DOHH2 (cell line): Measurements from ENCODE around the gene NCSTN.

Source experiments
- H3F3A ChIP-seq: fragments of 200-600 bp; sonication (generic), shearing (Covaris generic); 2 replicates; pipeline ENCODE4 v1.6.0; 2016; ENCODE audit warnings: antibody characterized with exemption, mild to moderate bottlenecking; ENCODE audit not compliant: control insufficient read depth, insufficient read depth
- H3K27ac ChIP-seq: fragments of 200-600 bp; sonication (generic); 2 replicates; pipeline ENCODE4 v1.5.1; 2014; ENCODE audit warnings: low read depth, mild to moderate bottlenecking, low read length, moderate library complexity
- H3K27me3 ChIP-seq: fragments of 200-600 bp; sonication (generic); 2 replicates; pipeline ENCODE4 v1.6.1; 2014; ENCODE audit warnings: mild to moderate bottlenecking, low read length, mixed read lengths; ENCODE audit not compliant: control insufficient read depth
- H3K36me3 ChIP-seq: fragments of 200-600 bp; sonication (generic); 2 replicates; pipeline ENCODE4 v1.6.1; 2014; ENCODE audit warnings: mild to moderate bottlenecking, low read length, moderate library complexity, mixed read lengths; ENCODE audit not compliant: control insufficient read depth
- H3K4me1 ChIP-seq: fragments of 200-600 bp; sonication (generic); 2 replicates; pipeline ENCODE4 v1.6.1; 2014; ENCODE audit warnings: mild to moderate bottlenecking, low read length, mixed read lengths; ENCODE audit not compliant: control insufficient read depth
- H3K4me2 ChIP-seq: fragments of 200-600 bp; sonication (generic); 2 replicates; pipeline ENCODE4 v1.6.0; 2014; ENCODE audit warnings: mild to moderate bottlenecking, low read length, moderate library complexity
- H3K4me3 ChIP-seq: fragments of 200-600 bp; sonication (generic); 2 replicates; pipeline ENCODE4 v1.5.1; 2014; ENCODE audit warnings: mild to moderate bottlenecking, low read length, mixed read lengths
- H3K79me2 ChIP-seq: fragments of 200-600 bp; sonication (generic); 2 replicates; pipeline ENCODE4 v1.6.1; 2014; ENCODE audit warnings: mild to moderate bottlenecking, low read length, mixed read lengths; ENCODE audit not compliant: control insufficient read depth
- H3K9me2 ChIP-seq: fragments of 200-600 bp; sonication (generic); replicated peaks from 2 replicates; pipeline ENCODE4 v1.6.1; 2014; ENCODE audit warnings: mild to moderate bottlenecking, low read length, mixed read lengths; ENCODE audit not compliant: control insufficient read depth
- H3K9me3 ChIP-seq: fragments of 200-600 bp; sonication (generic); 2 replicates; pipeline ENCODE4 v1.6.1; 2014; ENCODE audit warnings: antibody characterized with exemption, low read length, mixed read lengths; ENCODE audit not compliant: control insufficient read depth, insufficient read depth
- H4K20me1 ChIP-seq: fragments of 200-600 bp; sonication (generic); 2 replicates; pipeline ENCODE4 v1.6.0; 2014; ENCODE audit warnings: low read depth, mild to moderate bottlenecking, antibody characterized with exemption, low read length, moderate library complexity; ENCODE audit not compliant: control insufficient read depth, insufficient read depth
- EZH2phosphoT487 ChIP-seq: fragments of 200-600 bp; sonication (generic); IDR thresholded peaks from 2 replicates; pipeline ENCODE4 v1.6.1; 2017; ENCODE audit warnings: borderline replicate concordance, mild to moderate bottlenecking, antibody characterized with exemption, low read length, moderate library complexity, mixed read lengths
- TF ChIP-seq, protein P1 (sequence below): fragments of 200-600 bp; sonication (generic); IDR thresholded peaks from one replicate; pipeline ENCODE4 v1.5.1; 2014; ENCODE audit warnings: antibody characterized with exemption, mild to moderate bottlenecking, low read depth, low read length; ENCODE audit not compliant: poor library complexity, severe bottlenecking

NCSTN gene

DNA sequence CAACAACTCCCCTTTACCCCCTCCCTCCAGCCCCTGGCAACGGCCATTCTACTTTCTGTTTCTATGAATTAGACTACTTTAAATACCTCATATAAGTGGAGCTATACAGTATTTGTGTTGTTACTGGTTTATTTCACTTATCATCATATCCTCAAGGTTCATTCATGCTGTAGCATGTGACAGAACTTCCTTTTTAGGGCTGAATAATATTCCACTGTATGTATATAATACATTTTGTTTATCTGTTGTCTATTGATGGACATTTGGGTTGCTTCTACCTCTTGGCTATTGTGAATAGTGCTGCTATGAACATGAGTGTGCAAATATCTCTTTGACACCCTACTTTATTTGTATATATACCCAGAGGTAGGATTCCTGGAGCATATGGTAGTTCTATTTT, 25.9 kb downstream of the NCSTN start:
- TF ChIP-seq, protein P1, sequence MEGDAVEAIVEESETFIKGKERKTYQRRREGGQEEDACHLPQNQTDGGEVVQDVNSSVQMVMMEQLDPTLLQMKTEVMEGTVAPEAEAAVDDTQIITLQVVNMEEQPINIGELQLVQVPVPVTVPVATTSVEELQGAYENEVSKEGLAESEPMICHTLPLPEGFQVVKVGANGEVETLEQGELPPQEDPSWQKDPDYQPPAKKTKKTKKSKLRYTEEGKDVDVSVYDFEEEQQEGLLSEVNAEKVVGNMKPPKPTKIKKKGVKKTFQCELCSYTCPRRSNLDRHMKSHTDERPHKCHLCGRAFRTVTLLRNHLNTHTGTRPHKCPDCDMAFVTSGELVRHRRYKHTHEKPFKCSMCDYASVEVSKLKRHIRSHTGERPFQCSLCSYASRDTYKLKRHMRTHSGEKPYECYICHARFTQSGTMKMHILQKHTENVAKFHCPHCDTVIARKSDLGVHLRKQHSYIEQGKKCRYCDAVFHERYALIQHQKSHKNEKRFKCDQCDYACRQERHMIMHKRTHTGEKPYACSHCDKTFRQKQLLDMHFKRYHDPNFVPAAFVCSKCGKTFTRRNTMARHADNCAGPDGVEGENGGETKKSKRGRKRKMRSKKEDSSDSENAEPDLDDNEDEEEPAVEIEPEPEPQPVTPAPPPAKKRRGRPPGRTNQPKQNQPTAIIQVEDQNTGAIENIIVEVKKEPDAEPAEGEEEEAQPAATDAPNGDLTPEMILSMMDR, result no peak
- no peak for TF ChIP-seq EZH2phosphoT487
- H3K27me3 ChIP-seq, result peaks cover 20% of the 10 kb centered on the region

DNA sequence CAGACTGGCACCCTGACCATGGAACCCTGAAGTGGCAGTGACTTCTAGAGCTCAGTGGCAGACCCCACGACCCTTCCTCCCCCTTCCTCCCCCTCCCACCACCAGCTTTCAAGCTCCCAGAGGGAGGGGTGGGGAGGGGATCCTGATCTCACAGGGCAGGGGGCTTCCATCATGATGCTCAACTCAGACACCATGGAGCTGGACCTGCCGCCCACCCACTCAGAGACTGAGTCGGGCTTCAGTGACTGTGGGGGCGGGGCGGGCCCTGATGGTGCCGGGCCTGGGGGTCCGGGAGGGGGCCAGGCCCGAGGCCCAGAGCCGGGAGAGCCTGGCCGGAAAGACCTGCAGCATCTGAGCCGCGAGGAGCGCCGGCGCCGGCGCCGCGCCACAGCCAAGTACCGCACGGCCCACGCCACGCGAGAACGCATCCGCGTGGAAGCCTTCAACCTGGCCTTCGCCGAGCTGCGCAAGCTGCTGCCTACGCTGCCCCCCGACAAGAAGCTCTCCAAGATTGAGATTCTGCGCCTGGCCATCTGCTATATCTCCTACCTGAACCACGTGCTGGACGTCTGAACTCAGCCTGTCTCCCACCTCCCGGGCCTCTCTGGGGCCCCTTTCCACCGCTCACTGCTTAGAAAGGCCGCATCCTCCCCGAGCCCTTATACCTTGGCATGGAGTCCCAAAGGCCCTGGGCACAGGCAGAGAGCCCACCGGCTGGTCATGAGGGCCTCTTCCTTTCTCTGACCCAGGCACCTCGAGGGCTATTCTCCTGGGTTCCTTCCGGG, 27.6 kb downstream of the NCSTN start:
- H3K4me2 ChIP-seq, result no peak overlapping the region
- TF ChIP-seq EZH2phosphoT487, result no peak
- TF ChIP-seq, protein P1, result no peak

More for the DNA sequence above, 25.9 kb downstream of the NCSTN start:
- H3K9me2 ChIP-seq, result no peaks in the 10 kb centered on the region
- H3K9me3 ChIP-seq, result no peaks in the 10 kb centered on the region
- no peak overlapping the region for H3K27ac ChIP-seq
- H3K4me2 ChIP-seq, result no peak overlapping the region
- no peaks in the 10 kb centered on the region for H3K79me2 ChIP-seq
- no peak overlapping the region for H3K4me3 ChIP-seq
- no peaks in the 10 kb centered on the region for H4K20me1 ChIP-seq
- H3F3A ChIP-seq, result no peaks in the 10 kb centered on the region
- H3K4me1 ChIP-seq, result no peaks in the 10 kb centered on the region
- H3K36me3 ChIP-seq, result no peaks in the 10 kb centered on the region

DNA sequence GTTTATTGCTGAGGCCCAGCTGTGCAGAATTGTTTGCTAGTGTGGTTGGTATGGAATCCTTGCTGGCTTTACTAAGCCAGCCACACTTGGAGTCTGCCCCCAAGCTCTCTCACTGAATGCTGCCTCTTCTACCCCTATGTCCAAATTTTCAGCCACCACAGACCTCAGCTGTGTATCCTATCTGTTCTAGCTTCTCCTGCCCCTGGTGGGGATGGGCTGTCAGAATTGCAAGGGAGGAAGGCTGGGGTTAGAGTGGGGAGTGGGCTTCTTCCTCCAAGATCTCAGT, 28.1 kb downstream of the NCSTN start:
- H3K36me3 ChIP-seq, result no peaks in the 10 kb centered on the region

More for the DNA sequence above, 27.6 kb downstream of the NCSTN start:
- Histone ChIP-seq H3K27me3 (peaks cover 20% of the 10 kb centered on the region), H4K20me1 (no peaks in the 10 kb centered on the region), H3K36me3 (no peaks in the 10 kb centered on the region), H3K27ac (no peak overlapping the region), H3K4me1 (peaks cover 8% of the 10 kb centered on the region), H3F3A (no peaks in the 10 kb centered on the region), H3K9me2 (no peaks in the 10 kb centered on the region), H3K4me3 (no peak overlapping the region), H3K79me2 (no peaks in the 10 kb centered on the region), H3K9me3 (no peaks in the 10 kb centered on the region)

More for the DNA sequence above, 28.1 kb downstream of the NCSTN start:
- Histone ChIP-seq H3K27ac (no peak overlapping the region), H3K4me3 (no peak overlapping the region), H3K79me2 (no peaks in the 10 kb centered on the region), H4K20me1 (no peaks in the 10 kb centered on the region), H3K9me2 (no peaks in the 10 kb centered on the region), H3F3A (no peaks in the 10 kb centered on the region), H3K27me3 (peaks cover 20% of the 10 kb centered on the region), H3K9me3 (no peaks in the 10 kb centered on the region), H3K4me1 (peaks cover 14% of the 10 kb centered on the region), H3K4me2 (no peak overlapping the region)
- no peak for TF ChIP-seq EZH2phosphoT487
- TF ChIP-seq, protein P1, result no peak
